Vagina (tissue), 2 donors: ENCODE results near the gene DERL3.

Source experiments
- POLR2A ChIP-seq, 2 donors: fragments of 450-650 bp; IDR thresholded peaks; one replicate each; pipeline ENCODE4 v1.6.1; 2017; ENCODE audit warnings: antibody characterized with exemption in 2 of 2, mild to moderate bottlenecking in 2 of 2, moderate library complexity in 2 of 2
- TF ChIP-seq, protein P1 (sequence below), 3 experiments: fragments of 450-650 bp in 2 of 3; fragments of 200-600 bp in 1 of 3; sonication (generic) in 1 of 3; IDR thresholded peaks; one replicate each; pipeline ENCODE4 v1.5.1; 2017 to 2019; ENCODE audit warnings: antibody characterized with exemption in 3 of 3, mild to moderate bottlenecking in 2 of 3, moderate library complexity in 2 of 3

DNA sequence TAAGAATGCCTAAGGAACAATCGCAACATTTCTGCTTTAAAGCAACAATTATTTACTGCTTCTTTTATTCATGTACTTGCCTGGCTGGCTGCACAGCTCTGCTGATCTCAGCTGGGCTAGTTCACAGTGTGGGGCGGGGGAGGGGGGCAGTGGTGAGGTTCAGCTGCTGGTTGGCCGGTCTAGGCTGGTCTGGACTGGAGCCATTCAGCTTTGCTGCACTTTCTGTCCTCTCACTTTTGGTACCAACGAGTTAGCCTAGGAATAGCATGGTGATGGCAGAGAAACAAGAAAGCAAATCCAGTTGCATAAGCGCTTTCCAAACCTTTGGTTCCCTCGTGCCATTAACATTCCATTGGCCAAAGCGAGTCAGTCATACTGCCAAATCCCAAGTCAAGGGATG is 39.4 kb upstream of the DERL3 start:
- TF ChIP-seq, protein P1, sequence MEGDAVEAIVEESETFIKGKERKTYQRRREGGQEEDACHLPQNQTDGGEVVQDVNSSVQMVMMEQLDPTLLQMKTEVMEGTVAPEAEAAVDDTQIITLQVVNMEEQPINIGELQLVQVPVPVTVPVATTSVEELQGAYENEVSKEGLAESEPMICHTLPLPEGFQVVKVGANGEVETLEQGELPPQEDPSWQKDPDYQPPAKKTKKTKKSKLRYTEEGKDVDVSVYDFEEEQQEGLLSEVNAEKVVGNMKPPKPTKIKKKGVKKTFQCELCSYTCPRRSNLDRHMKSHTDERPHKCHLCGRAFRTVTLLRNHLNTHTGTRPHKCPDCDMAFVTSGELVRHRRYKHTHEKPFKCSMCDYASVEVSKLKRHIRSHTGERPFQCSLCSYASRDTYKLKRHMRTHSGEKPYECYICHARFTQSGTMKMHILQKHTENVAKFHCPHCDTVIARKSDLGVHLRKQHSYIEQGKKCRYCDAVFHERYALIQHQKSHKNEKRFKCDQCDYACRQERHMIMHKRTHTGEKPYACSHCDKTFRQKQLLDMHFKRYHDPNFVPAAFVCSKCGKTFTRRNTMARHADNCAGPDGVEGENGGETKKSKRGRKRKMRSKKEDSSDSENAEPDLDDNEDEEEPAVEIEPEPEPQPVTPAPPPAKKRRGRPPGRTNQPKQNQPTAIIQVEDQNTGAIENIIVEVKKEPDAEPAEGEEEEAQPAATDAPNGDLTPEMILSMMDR (IDR thresholded peaks at IDR 0.05): no peak
- no peak for TF ChIP-seq POLR2A (IDR thresholded peaks at IDR 0.05)
